SK-N-DZ (cell line): Measurements from ENCODE around the gene DOCK8.
A peak's percentile ranks its signal among the peaks of the same experiment; 100 is the strongest.

ENCODE experiments used
- DNase-seq: peaks from one replicate; pipeline ENCODE4 v3.0.0-alpha.2; 2015; ENCODE audit warnings: low spot score

DOCK8 gene

GRCh38 chr9:363274-363612, 148.6 kb downstream of the DOCK8 start:
- no peak for DNase-seq

GRCh38 chr9:365436-365835, 150.8 kb downstream of the DOCK8 start:
- DNase-seq, result no peak

GRCh38 chr9:366620-367019, 152.0 kb downstream of the DOCK8 start:
- no peak for DNase-seq

GRCh38 chr9:370086-370485, 155.4 kb downstream of the DOCK8 start:
- no peak for DNase-seq

- DNase-seq, result no peak
Observed at GRCh38 chr9:371349-371748, 156.7 kb downstream of the DOCK8 start.

GRCh38 chr9:372128-372527, 157.5 kb downstream of the DOCK8 start:
- no peak for DNase-seq

GRCh38 chr9:373759-374206, 159.1 kb downstream of the DOCK8 start:
- no peak for DNase-seq

GRCh38 chr9:374736-375135, 160.1 kb downstream of the DOCK8 start:
- DNase-seq, result no peak

GRCh38 chr9:376115-376514, 161.4 kb downstream of the DOCK8 start:
- no peak for DNase-seq

GRCh38 chr9:378263-378662, 163.6 kb downstream of the DOCK8 start:
- DNase-seq, result no peak

- DNase-seq, result no peak
Observed at GRCh38 chr9:382383-382782, 167.7 kb downstream of the DOCK8 start.

- peak; percentile 4 for DNase-seq
Observed at GRCh38 chr9:385818-386398, 171.2 kb downstream of the DOCK8 start.

GRCh38 chr9:389159-389558, 174.5 kb downstream of the DOCK8 start:
- DNase-seq, result no peak

GRCh38 chr9:389758-390157, 175.1 kb downstream of the DOCK8 start:
- DNase-seq, result no peak

- DNase-seq, result no peak
Observed at GRCh38 chr9:392077-392804, 177.6 kb downstream of the DOCK8 start.

GRCh38 chr9:394347-395052, 179.8 kb downstream of the DOCK8 start:
- DNase-seq, result no peak

GRCh38 chr9:396396-396795, 181.7 kb downstream of the DOCK8 start:
- no peak for DNase-seq

GRCh38 chr9:398085-398484, 183.4 kb downstream of the DOCK8 start:
- DNase-seq, result no peak

- DNase-seq, result no peak
Observed at GRCh38 chr9:401223-401622, 186.6 kb downstream of the DOCK8 start.

- no peak for DNase-seq
Observed at GRCh38 chr9:404234-404633, 189.6 kb downstream of the DOCK8 start.

GRCh38 chr9:405341-405740, 190.7 kb downstream of the DOCK8 start:
- no peak for DNase-seq

GRCh38 chr9:406886-407654, 192.4 kb downstream of the DOCK8 start:
- no peak for DNase-seq
